Tibial nerve (tissue), 4 donors: ENCODE measurements around the gene TMPRSS12.

Experiments
- EP300 ChIP-seq, 2 donors: sonication (generic); formaldehyde crosslinking; IDR thresholded peaks; one replicate each; pipeline ENCODE4 v1.6.1; 2017; ENCODE audit warnings: antibody characterized with exemption in 2 of 2, mild to moderate bottlenecking in 1 of 2
- POLR2A ChIP-seq, 2 donors: fragments of 450-650 bp; IDR thresholded peaks; one replicate each; pipeline ENCODE4 v1.6.1; 2017; ENCODE audit warnings: antibody characterized with exemption in 2 of 2, mild to moderate bottlenecking in 2 of 2, moderate library complexity in 2 of 2
- TF ChIP-seq, protein P1 (sequence below), 5 experiments: fragments of 200-600 bp in 3 of 5; fragments of 450-650 bp in 2 of 5; sonication (generic) in 3 of 5; IDR thresholded peaks; one replicate each; pipeline ENCODE4 v1.5.1; 2016 to 2019; ENCODE audit warnings: antibody characterized with exemption in 5 of 5, mild to moderate bottlenecking in 3 of 5, moderate library complexity in 2 of 5

DNA sequence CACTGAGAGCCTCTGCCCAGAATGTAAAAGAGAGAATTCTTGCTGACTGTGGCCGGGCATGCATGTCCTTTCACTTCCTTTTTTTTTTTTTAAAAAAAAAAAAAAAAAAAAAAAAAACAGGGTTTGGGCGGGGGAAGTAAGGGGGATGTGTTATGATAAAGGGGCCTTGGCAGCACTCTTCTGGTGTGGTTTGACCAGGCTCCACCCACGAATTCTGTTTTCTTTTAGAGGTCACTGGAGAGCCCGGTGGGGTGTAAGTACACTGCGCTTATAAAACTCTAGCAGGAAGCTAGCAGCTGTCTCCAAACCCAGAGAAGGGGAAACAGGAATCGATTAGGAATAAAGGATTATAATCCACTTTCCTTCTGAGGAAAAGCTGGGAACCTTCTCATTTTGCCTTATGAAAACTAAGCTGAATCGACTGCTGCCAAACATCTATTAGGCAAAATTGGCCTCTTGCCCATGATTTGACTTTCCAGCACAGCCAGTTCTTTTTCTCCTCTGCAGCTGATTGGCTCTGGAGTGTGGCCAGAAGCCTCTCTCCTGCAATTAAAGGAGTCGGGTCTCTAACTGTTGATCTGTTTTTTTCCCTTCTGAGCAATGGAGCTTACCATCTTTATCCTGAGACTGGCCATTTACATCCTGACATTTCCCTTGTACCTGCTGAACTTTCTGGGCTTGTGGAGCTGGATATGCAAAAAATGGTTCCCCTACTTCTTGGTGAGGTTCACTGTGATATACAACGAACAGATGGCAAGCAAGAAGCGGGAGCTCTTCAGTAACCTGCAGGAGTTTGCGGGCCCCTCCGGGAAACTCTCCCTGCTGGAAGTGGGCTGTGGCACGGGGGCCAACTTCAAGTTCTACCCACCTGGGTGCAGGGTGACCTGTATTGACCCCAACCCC is 82.0 kb downstream of the TMPRSS12 start:
- TF ChIP-seq POLR2A (IDR thresholded peaks at IDR 0.05) (peak in 1 of 2 donors; percentile 35), EP300 (IDR thresholded peaks at IDR 0.05) (peak in 1 of 2 donors; percentile 86)
- TF ChIP-seq, protein P1, sequence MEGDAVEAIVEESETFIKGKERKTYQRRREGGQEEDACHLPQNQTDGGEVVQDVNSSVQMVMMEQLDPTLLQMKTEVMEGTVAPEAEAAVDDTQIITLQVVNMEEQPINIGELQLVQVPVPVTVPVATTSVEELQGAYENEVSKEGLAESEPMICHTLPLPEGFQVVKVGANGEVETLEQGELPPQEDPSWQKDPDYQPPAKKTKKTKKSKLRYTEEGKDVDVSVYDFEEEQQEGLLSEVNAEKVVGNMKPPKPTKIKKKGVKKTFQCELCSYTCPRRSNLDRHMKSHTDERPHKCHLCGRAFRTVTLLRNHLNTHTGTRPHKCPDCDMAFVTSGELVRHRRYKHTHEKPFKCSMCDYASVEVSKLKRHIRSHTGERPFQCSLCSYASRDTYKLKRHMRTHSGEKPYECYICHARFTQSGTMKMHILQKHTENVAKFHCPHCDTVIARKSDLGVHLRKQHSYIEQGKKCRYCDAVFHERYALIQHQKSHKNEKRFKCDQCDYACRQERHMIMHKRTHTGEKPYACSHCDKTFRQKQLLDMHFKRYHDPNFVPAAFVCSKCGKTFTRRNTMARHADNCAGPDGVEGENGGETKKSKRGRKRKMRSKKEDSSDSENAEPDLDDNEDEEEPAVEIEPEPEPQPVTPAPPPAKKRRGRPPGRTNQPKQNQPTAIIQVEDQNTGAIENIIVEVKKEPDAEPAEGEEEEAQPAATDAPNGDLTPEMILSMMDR (IDR thresholded peaks at IDR 0.05), result no peak
